Bronchus fibroblast of lung (primary cell): ENCODE measurements around the gene BCL2L15. TPM values are rescaled to one million over a fixed set of nuclear protein-coding genes. Genes with fewer than 3 reads are reported as not detected.

ENCODE experiments used
- total RNA-seq: library from RNA; depleted of rRNA; stranded (reverse); fragments of >200 nt; gene quantifications from 2 replicates; pipeline ENCODE4 v1.2.3, GENCODE V29; 2015

The BCL2L15 gene
- not detected in 2 replicates for total RNA-seq

DNA sequence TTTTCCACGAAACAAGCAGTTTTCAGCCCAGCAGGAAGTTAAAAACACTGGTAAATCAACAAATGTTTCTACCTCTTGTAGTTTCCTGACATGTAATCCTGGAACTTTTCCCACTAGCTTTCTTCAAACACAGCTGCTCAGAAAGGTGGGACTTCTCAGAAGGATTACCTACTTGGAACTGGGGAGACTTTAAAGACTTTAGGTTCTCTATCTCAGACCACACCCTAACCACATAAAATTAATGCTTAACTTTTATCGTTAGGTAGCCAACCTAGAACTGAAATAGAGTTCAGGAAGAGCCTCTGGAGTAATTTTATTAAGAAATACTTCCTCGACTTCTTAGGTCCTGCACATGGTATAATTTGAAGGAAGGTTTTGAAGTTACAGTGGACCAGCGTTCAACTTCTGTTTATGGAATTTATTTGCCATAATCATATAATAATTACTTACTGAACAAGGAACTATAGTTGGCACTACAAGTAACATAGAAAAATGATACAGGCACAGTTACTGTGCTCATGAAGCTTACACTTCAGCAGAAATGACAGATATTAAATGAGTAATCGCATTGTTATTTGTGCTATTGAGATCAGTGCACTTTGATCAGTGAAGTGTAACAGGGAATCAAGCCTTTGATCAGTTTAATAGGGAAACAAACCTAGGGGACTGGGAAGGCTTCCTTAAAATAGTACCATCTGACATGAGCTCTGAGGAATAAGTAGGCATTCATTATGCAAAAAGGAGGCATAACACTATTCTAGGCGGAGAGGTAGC lies at the start of gene BCL2L15:
BCL2L15 (minus strand) TSS at position 180 of the 774 bp plus-strand sequence. CDS start 206 bp downstream, outside the sequence.

DNA sequence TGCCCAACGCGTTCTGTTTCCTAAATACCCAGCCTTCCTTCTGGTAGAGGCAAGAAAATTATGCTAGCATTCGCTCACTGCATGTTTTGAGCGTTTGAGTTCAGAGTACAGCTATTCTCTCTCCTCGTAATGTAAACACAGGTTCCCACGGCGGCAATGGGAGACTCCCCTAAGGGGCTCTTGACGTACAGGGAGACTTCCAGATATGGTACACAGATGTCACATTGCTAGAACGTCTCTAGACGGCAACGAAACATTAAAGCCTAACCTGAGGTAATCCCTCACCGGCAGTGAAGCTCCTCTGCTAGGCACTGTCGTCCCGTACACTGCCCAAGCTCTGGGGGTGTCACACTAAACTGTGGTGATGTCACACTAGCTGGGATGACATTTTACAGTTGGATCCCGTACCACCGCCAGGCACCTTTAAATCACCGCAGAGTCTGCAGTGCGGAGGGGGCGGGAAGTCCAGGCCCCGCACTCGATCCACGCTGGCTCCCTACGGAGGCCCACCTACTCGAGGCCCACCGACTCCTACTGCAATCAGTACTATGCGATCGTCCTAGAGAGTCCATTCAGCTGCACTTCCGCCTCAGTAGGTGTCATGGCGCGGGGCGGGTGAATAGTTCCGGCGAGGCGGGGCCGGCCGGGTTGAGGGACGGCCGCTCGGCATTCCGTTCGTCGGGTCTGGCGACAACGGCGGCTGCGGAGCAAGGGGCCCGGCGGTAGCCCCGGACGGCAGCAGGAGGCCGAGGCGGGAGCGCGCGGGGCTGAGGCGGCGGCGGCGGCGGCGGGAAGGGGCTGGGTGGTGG lies 41.8 kb upstream of the BCL2L15 start, which contains the start of gene HIPK1:
HIPK1 (plus strand) TSS at position 384 of the 809 bp plus-strand sequence.

DNA sequence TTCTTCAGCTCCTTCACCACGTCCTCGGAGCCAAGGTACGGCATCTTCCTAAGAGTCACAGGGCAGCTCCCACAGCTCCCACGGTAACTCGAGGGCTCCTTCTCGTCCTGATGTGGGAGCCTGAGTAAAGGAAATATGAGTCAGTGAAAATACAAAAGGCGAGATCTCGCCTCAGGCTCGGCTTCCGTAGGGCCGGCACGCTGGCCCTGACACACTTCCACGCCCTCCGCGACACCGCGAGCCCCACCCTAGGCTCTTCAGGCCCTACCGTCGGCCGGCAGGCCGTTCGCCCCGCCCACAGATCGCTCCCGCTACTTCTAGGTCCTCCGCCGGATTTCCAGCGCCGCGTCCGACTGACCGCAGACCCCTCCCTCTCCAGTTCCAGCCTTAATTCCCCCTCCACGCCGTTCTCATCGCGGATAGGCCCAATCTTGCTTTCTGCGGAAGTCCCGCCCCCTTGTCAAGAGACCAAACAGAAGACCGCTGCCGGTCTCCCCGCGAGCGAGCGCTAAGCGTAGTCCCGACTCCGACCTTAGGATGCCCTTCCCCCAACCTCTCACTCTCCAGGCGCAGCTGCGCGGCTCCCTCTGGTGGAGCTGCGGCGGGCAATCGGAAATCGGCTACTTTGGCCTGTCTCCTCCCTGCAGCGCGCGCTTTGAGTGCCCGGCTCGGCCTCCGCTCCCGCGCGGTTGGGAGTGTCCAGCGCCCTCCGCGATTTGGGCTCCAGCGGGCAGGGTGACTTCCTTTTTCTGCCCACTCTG lies 17.5 kb upstream of the BCL2L15 start, which contains the start of the genes AP4B1 and DCLRE1B:
AP4B1 (minus strand) TSS at position 126 of the 761 bp plus-strand sequence; CDS start at position 44, 82 bp downstream.
DCLRE1B (plus strand) TSS at position 653 of the 761 bp plus-strand sequence. CDS start 261 bp downstream, outside the sequence.

DNA sequence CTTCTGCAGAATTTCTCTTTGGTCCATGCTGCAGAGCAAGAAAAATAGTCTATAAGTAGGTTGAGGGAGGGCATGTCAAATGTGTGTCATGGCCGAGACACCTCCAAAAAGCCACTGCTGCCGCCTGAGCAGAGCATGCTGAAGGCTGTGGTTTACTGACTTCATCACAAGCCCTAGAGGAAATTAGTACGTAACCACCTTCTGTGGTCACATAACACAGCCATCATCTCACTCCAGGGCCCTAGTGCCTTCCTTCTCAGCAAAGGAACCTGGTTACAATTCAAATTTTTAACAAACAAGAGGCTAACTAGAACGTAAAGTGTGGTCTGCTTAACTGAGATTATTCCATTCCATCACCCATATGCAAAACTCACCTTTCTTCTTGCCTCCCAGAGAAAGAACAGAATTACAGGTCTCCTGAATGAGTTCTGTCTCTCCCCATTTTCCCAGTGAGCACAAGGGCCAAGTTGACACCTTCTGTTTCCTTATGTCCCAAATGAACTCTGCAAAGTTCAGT lies 15.7 kb downstream of the BCL2L15 start, which contains the start of gene PTPN22:
PTPN22 (minus strand) TSS at position 116 of the 517 bp plus-strand sequence.

Other genes starting within 250 kb of the BCL2L15 start
- gene PHTF1, start 128.1 kb downstream of the BCL2L15 start, total RNA-seq, result 22.7 and 24.8 TPM in 2 replicates
- gene RSBN1, start 75.1 kb downstream of the BCL2L15 start, total RNA-seq, result 5.6 and 7.4 TPM in 2 replicates
- 0.45 and 0.84 TPM in 2 replicates for gene PTPN22, start 15.9 kb downstream of the BCL2L15 start, total RNA-seq
- gene AP4B1, start 17.2 kb upstream of the BCL2L15 start, total RNA-seq, result 16.5 and 19.7 TPM in 2 replicates
- 8.6 and 11.3 TPM in 2 replicates for gene DCLRE1B, start 17.7 kb upstream of the BCL2L15 start, total RNA-seq
- 13.1 and 13.4 TPM in 2 replicates for gene HIPK1, start 41.7 kb upstream of the BCL2L15 start, total RNA-seq
- 48.1 and 48.5 TPM in 2 replicates for gene OLFML3, start 91.9 kb upstream of the BCL2L15 start, total RNA-seq